ENCODE results near the gene NOL7. TPM values are rescaled to one million over a fixed set of nuclear protein-coding genes. Genes with fewer than 3 reads are reported as not detected.
A peak's percentile ranks its signal among the peaks of the same experiment; 100 is the strongest.

NOL7 gene
- total and polyA plus RNA-seq, 9 of the 15 experiments (the other 6 are each of a cell fraction or from before 2014, with no cell fraction given) = 19.4 to 235 (median 157) TPM

DNA sequence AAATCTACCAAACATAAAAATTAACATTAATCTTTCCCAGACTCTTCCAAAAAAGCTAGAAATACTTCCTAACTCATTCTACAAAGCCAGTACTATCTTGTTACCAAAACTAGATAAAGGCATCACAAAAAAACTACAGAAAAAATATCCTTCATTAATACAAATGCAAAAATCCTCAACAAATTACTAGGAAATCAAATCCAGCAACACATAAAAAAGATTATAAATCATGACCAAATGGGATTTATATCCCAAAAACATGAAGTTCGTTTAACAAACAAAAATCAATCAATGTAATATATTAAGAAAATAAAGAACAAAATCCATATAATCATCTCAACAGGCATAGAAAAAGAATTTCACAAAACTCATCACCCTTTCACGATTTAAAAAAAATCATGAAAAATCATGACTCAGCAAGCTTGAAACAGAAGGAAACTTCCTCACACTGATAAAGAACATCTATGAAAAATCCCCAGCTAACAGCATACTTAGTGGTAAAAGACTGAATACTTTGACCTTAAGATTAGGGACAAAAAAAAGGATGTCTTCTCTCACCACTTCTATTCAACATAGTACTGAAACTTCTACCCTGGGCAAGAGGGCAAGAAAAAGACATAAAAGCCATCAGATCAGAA is 53.3 kb downstream of the NOL7 start (continued):
- TF ChIP-seq, protein P1, sequence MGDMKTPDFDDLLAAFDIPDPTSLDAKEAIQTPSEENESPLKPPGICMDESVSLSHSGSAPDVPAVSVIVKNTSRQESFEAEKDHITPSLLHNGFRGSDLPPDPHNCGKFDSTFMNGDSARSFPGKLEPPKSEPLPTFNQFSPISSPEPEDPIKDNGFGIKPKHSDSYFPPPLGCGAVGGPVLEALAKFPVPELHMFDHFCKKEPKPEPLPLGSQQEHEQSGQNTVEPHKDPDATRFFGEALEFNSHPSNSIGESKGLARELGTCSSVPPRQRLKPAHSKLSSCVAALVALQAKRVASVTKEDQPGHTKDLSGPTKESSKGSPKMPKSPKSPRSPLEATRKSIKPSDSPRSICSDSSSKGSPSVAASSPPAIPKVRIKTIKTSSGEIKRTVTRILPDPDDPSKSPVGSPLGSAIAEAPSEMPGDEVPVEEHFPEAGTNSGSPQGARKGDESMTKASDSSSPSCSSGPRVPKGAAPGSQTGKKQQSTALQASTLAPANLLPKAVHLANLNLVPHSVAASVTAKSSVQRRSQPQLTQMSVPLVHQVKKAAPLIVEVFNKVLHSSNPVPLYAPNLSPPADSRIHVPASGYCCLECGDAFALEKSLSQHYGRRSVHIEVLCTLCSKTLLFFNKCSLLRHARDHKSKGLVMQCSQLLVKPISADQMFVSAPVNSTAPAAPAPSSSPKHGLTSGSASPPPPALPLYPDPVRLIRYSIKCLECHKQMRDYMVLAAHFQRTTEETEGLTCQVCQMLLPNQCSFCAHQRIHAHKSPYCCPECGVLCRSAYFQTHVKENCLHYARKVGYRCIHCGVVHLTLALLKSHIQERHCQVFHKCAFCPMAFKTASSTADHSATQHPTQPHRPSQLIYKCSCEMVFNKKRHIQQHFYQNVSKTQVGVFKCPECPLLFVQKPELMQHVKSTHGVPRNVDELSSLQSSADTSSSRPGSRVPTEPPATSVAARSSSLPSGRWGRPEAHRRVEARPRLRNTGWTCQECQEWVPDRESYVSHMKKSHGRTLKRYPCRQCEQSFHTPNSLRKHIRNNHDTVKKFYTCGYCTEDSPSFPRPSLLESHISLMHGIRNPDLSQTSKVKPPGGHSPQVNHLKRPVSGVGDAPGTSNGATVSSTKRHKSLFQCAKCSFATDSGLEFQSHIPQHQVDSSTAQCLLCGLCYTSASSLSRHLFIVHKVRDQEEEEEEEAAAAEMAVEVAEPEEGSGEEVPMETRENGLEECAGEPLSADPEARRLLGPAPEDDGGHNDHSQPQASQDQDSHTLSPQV (IDR thresholded peaks at IDR 0.05) = peak; percentile 51
- TF ChIP-seq SMAD4 (CRISPR knock-in tag; conservative IDR thresholded peaks at IDR 0.05) (0 out of 2 replicates have a peak, but pooled peaks have one; percentile 17), NCOA1 (IDR thresholded peaks at IDR 0.05; ENCODE audit: low read depth) (0 out of 2 replicates have a peak, but pooled peaks have one; percentile 39), CTBP1 (IDR thresholded peaks at IDR 0.05; ENCODE audit: borderline replicate concordance) (peak; percentile 41; the same call in 1 of the 2 replicates), HLTF (IDR thresholded peaks at IDR 0.05) (0 out of 2 replicates have a peak, but pooled peaks have one; percentile 23), BRD9 (IDR thresholded peaks at IDR 0.05; ENCODE audit: low read depth, partially characterized antibody) (peak; percentile 88), NFYB (IDR thresholded peaks at IDR 0.05; ENCODE audit: extremely low read depth, insufficient read length) (no peak), NCOA2 (IDR thresholded peaks at IDR 0.05; ENCODE audit: partially characterized antibody in 2 of 2) (peak in 1 of 2 experiments; percentile 10), XRCC4 (IDR thresholded peaks at IDR 0.05; ENCODE audit: extremely low read depth, insufficient read depth, insufficient read length) (no peak)
- TF ChIP-seq, protein P2, sequence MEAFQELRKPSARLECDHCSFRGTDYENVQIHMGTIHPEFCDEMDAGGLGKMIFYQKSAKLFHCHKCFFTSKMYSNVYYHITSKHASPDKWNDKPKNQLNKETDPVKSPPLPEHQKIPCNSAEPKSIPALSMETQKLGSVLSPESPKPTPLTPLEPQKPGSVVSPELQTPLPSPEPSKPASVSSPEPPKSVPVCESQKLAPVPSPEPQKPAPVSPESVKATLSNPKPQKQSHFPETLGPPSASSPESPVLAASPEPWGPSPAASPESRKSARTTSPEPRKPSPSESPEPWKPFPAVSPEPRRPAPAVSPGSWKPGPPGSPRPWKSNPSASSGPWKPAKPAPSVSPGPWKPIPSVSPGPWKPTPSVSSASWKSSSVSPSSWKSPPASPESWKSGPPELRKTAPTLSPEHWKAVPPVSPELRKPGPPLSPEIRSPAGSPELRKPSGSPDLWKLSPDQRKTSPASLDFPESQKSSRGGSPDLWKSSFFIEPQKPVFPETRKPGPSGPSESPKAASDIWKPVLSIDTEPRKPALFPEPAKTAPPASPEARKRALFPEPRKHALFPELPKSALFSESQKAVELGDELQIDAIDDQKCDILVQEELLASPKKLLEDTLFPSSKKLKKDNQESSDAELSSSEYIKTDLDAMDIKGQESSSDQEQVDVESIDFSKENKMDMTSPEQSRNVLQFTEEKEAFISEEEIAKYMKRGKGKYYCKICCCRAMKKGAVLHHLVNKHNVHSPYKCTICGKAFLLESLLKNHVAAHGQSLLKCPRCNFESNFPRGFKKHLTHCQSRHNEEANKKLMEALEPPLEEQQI (IDR thresholded peaks at IDR 0.05) = peak; percentile 95
- TF ChIP-seq, protein P3, sequence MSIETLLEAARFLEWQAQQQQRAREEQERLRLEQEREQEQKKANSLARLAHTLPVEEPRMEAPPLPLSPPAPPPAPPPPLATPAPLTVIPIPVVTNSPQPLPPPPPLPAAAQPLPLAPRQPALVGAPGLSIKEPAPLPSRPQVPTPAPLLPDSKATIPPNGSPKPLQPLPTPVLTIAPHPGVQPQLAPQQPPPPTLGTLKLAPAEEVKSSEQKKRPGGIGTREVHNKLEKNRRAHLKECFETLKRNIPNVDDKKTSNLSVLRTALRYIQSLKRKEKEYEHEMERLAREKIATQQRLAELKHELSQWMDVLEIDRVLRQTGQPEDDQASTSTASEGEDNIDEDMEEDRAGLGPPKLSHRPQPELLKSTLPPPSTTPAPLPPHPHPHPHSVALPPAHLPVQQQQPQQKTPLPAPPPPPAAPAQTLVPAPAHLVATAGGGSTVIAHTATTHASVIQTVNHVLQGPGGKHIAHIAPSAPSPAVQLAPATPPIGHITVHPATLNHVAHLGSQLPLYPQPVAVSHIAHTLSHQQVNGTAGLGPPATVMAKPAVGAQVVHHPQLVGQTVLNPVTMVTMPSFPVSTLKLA (conservative IDR thresholded peaks at IDR 0.05) = peak; percentile 27 to 42; a peak in 1 of 4 replicates
- TF ChIP-seq, protein P4, sequence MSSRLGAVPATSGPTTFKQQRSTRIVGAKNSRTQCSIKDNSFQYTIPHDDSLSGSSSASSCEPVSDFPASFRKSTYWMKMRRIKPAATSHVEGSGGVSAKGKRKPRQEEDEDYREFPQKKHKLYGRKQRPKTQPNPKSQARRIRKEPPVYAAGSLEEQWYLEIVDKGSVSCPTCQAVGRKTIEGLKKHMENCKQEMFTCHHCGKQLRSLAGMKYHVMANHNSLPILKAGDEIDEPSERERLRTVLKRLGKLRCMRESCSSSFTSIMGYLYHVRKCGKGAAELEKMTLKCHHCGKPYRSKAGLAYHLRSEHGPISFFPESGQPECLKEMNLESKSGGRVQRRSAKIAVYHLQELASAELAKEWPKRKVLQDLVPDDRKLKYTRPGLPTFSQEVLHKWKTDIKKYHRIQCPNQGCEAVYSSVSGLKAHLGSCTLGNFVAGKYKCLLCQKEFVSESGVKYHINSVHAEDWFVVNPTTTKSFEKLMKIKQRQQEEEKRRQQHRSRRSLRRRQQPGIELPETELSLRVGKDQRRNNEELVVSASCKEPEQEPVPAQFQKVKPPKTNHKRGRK (tag; IDR thresholded peaks at IDR 0.05) = 0 out of 2 replicates have a peak, but pooled peaks have one; percentile 5
- TF ChIP-seq, protein P5, sequence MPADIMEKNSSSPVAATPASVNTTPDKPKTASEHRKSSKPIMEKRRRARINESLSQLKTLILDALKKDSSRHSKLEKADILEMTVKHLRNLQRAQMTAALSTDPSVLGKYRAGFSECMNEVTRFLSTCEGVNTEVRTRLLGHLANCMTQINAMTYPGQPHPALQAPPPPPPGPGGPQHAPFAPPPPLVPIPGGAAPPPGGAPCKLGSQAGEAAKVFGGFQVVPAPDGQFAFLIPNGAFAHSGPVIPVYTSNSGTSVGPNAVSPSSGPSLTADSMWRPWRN (IDR thresholded peaks at IDR 0.05; ENCODE audit: low read depth) = 0 out of 2 replicates have a peak, but pooled peaks have one; percentile 25
- TF ChIP-seq, protein P6, sequence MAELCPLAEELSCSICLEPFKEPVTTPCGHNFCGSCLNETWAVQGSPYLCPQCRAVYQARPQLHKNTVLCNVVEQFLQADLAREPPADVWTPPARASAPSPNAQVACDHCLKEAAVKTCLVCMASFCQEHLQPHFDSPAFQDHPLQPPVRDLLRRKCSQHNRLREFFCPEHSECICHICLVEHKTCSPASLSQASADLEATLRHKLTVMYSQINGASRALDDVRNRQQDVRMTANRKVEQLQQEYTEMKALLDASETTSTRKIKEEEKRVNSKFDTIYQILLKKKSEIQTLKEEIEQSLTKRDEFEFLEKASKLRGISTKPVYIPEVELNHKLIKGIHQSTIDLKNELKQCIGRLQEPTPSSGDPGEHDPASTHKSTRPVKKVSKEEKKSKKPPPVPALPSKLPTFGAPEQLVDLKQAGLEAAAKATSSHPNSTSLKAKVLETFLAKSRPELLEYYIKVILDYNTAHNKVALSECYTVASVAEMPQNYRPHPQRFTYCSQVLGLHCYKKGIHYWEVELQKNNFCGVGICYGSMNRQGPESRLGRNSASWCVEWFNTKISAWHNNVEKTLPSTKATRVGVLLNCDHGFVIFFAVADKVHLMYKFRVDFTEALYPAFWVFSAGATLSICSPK (IDR thresholded peaks at IDR 0.05; ENCODE audit: borderline replicate concordance) = peak; percentile 84; the same call in 1 of the 2 replicates
